Activated T-cell treated with anti-CD3 and anti-CD28 coated beads, Interleukin-2, amount 50 U/mL, for 72 hours (primary cell): Measurements from ENCODE around the gene G6PC2. TPM values are rescaled to one million over a fixed set of nuclear protein-coding genes. Genes with fewer than 3 reads are reported as not detected.

Source experiments
- ATAC-seq, 2 donors: fragments of 150-1000 bp; cut with Tn5 transposase; replicated peaks in 1 of 2; 2 replicates each; pipeline ENCODE4 v1.10.0; 2021; ENCODE audit warnings: moderate library complexity in 2 of 2, mild to moderate bottlenecking in 1 of 2
- DNase-seq, 2 donors: peaks; one replicate each; pipeline ENCODE4 v3.0.0; 2021 to 2022; ENCODE audit warnings: mixed read lengths in 1 of 2
- H3K27ac Mint-ChIP-seq: one replicate; pipeline ENCODE4 v1.8.0; 2022; ENCODE audit warnings: mild to moderate bottlenecking, moderate library complexity, mixed read lengths
- H3K27me3 Mint-ChIP-seq: one replicate; pipeline ENCODE4 v1.8.0; 2022; ENCODE audit warnings: low read depth, mixed read lengths
- H3K36me3 Mint-ChIP-seq, 2 donors: one replicate each; pipeline ENCODE4 v1.8.0; 2022; ENCODE audit warnings: mixed read lengths in 2 of 2, mild to moderate bottlenecking in 1 of 2; ENCODE audit not compliant: insufficient read depth in 2 of 2
- H3K4me1 Mint-ChIP-seq: one replicate; pipeline ENCODE4 v1.8.0; 2022; ENCODE audit warnings: low read depth, mixed read lengths
- H3K4me3 Mint-ChIP-seq, 2 donors: one replicate each; pipeline ENCODE4 v1.8.0; 2022; ENCODE audit warnings: mild to moderate bottlenecking in 2 of 2, mixed read lengths in 2 of 2, moderate library complexity in 2 of 2
- H3K9me3 Mint-ChIP-seq, 2 donors: one replicate each; pipeline ENCODE4 v1.8.0; 2022; ENCODE audit warnings: mixed read lengths in 2 of 2
- total RNA-seq, 2 donors: library from RNA; stranded (reverse); gene quantifications; one replicate each; pipeline ENCODE4 v1.2.3, GENCODE V29; 2022

G6PC2 gene
- total RNA-seq, 2 donors from 2014 or later = not detected

DNA sequence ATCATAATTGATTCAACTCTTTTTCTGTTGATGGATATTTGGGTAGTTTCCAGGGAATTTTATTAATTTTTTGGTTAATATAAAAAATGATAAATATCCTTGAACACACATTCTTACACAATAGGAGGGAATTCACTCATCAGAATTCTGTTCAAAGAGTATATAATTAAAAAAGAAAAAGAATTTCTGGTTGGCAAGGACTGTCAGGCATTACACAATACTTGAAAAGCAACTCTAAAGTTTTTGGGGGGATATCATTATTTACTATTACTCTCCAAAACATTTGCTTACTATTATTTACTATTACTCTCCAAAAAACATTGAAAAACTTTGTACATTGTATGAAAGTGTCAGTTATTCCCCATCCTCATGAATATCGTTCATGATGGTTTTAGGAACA lies 38.0 kb downstream of the G6PC2 start:
- Mint-ChIP-seq H3K4me1 (peaks cover 6% of the 10 kb centered on the region), H3K27ac (no peak overlapping the region), H3K36me3 (no peaks in the 10 kb centered on the region), H3K4me3 (no peak overlapping the region), H3K9me3 (no peaks in the 10 kb centered on the region), H3K27me3 (peaks cover 3% of the 10 kb centered on the region)
- DNase-seq (no peak), ATAC-seq (no peak)

DNA sequence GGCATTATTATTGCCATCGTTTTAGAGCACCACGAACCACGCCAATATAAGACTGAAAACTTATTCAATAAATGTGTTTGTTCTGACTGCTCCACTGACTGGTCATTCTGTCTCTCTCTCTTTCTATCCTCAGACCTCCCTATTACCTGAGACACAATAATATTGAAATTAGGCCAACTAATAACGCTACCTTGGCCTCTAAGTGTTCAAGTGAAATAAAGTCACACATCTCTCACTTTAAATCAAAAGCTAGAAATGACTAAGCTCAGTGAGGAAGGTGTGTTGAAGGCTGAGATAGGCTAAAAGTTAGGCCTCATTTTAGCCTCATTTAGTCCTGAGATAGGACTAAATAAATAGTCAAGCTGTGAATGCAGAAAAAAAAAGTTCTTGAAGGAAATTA lies 38.8 kb downstream of the G6PC2 start:
- peak; percentile 50 to 80 for ATAC-seq
- H3K27me3 Mint-ChIP-seq = peaks cover 11% of the 10 kb centered on the region
- no peaks in the 10 kb centered on the region for H3K36me3 Mint-ChIP-seq
- H3K4me3 Mint-ChIP-seq = no peak overlapping the region
- no peak for DNase-seq
- no peak overlapping the region for H3K27ac Mint-ChIP-seq
- H3K4me1 Mint-ChIP-seq = peaks cover 6% of the 10 kb centered on the region
- no peaks in the 10 kb centered on the region for H3K9me3 Mint-ChIP-seq

DNA sequence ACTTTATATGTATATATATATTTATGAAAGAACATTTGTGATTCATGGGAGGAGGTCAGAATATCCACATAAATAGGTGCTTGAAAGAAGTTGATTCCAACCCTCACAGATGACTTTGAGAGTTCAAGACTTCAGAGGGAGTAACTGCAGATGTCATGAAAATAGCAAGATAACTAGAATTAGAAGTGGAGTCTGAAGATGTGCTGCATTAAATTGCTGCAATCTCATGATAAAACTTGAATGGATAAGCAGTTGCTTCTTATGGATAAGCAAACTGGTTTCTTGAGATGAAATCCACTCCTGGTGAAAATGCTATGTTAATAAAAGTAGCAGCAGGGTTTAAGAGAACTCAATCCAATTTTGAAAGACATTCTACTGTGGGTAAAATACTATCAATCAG lies 40.2 kb downstream of the G6PC2 start:
- Mint-ChIP-seq H3K27me3 (peaks cover 17% of the 10 kb centered on the region), H3K9me3 (no peaks in the 10 kb centered on the region), H3K4me1 (peaks cover 6% of the 10 kb centered on the region), H3K27ac (no peak overlapping the region), H3K36me3 (no peaks in the 10 kb centered on the region), H3K4me3 (no peak overlapping the region)
- ATAC-seq = no peak
- no peak for DNase-seq

DNA sequence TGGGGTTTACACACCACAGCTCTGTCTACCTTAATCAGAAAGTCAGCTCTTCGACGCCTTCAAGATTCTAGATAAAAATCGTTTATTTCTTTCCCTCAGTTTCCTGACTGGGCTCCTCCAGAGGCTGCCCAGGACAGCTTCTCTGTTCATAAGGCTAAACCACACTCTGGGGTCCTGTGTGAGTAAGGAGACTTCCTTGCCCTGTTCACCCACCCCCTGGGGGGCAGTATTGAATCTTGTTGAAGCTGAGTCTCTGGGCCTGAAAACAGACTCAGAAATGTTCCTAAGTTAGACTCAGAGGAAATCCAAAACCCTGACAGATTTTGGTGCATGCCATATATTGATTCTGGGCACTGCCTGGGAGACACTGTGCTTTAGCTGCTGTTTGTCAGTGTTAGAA lies 43.0 kb downstream of the G6PC2 start:
- H3K4me3 Mint-ChIP-seq = no peak overlapping the region
- H3K27me3 Mint-ChIP-seq = peaks cover 17% of the 10 kb centered on the region
- H3K27ac Mint-ChIP-seq = no peak overlapping the region
- peaks cover 6% of the 10 kb centered on the region for H3K4me1 Mint-ChIP-seq
- no peaks in the 10 kb centered on the region for H3K36me3 Mint-ChIP-seq
- ATAC-seq = no peak
- DNase-seq = no peak
- H3K9me3 Mint-ChIP-seq = no peaks in the 10 kb centered on the region

DNA sequence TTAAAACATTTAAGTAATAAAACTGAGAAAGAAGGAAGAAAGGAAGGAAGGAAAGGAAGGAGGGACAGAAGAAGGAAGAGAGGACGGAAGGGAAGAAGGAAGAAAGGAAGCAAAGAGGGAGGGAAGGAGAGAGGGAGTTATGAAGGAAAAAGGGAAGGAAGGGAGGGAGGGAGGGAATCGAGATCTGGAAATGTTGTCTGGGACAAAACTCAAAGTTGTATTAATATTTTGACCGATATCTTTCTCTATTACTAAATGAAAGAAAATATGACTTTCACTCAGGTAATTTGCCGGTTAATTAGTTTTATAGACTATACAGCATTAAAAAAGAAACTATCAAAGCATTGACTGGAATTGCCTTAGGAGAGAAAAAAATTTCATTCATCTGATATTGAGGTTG lies 44.4 kb downstream of the G6PC2 start:
- no peak overlapping the region for H3K4me3 Mint-ChIP-seq
- peaks cover 17% of the 10 kb centered on the region for H3K27me3 Mint-ChIP-seq
- H3K4me1 Mint-ChIP-seq = no peaks in the 10 kb centered on the region
- H3K27ac Mint-ChIP-seq = peak overlapping the region; percentile 79
- DNase-seq (no peak), ATAC-seq (no peak)
- H3K36me3 Mint-ChIP-seq = no peaks in the 10 kb centered on the region
- H3K9me3 Mint-ChIP-seq = no peaks in the 10 kb centered on the region

DNA sequence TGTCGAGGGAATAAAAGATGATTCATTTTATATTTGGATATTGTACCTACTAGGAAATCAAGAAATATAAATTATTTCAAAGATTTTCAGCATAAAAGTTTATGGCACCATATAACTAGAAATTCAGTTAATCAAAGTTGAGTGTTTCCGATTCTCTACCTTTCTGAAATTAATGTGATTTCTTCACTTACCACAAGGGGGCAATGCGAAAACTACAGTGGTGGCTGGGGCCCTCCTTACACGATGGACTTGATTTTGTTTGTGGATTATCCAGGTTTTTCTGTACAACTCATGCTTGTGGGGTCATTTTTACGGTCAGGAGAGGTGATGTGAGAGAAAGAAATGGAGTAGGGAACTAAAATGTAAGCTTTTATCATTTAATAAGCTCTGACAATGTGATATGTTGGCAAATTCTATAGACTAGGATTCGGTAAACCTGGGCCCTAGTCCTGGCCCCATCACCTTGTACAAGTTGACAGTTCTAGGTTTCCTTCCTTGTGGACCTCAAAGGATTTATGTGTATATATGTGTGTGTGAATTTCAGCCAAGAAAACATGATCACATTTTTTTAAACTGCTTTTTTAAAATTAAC lies 47.6 kb downstream of the G6PC2 start:
- peaks cover 5 to 7% of the 10 kb centered on the region in 2 donors for H3K9me3 Mint-ChIP-seq
- peaks cover 17% of the 10 kb centered on the region for H3K27me3 Mint-ChIP-seq
- no peak overlapping the region for H3K4me3 Mint-ChIP-seq
- ATAC-seq (peak in 1 of 2 donors; percentile 45), DNase-seq (no peak)
- no peak overlapping the region for H3K27ac Mint-ChIP-seq
- H3K4me1 Mint-ChIP-seq = no peaks in the 10 kb centered on the region
- H3K36me3 Mint-ChIP-seq = peaks cover 3 to 5% of the 10 kb centered on the region in 2 donors

DNA sequence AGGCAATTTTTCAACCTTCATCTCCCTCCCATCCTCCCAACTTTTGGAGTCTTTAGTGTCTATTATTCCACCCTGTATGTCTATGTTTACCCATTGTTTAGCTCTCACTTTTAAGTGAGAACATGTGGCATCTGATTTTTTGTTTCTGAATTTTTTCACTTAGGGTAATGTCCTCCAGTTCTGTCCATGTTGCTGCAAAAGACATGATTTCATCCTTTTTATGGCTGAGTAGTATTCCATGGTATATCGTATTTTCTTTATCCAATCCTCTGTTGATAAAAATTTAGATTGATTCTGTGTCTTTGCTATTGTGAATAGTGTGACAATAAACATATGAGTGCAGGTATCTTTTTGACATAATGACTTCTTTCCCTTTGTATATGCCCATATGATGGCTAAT lies 48.2 kb downstream of the G6PC2 start:
- no peaks in the 10 kb centered on the region for H3K4me1 Mint-ChIP-seq
- ATAC-seq (no peak), DNase-seq (no peak)
- no peak overlapping the region for H3K4me3 Mint-ChIP-seq
- peaks cover 5 to 7% of the 10 kb centered on the region in 2 donors for H3K36me3 Mint-ChIP-seq
- H3K27me3 Mint-ChIP-seq = peaks cover 12% of the 10 kb centered on the region
- H3K9me3 Mint-ChIP-seq = peaks cover 5 to 7% of the 10 kb centered on the region in 2 donors
- H3K27ac Mint-ChIP-seq = no peak overlapping the region

DNA sequence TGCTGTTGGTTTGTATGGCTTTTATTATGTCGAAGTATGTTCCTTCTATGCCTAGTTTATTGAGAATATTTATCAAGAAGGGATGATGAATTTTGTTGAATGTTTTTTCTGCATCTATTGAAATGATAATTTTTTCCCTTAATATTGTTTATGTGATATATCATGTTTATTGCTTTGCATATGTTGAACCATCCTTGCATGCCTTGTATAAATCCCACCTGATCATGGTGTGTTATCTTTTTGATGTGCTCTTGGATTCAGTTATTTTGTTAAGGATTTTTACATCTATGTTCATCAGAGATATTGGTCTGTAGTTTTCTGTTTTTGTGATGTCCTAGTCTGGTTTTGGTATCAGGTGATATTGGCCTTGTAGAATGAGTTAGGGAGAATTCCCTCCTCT lies 50.8 kb downstream of the G6PC2 start:
- Mint-ChIP-seq H3K27me3 (peaks cover 19% of the 10 kb centered on the region), H3K9me3 (peaks cover 5 to 9% of the 10 kb centered on the region in 2 donors), H3K36me3 (peaks cover 5 to 9% of the 10 kb centered on the region in 2 donors), H3K4me3 (no peak overlapping the region), H3K27ac (no peak overlapping the region), H3K4me1 (peaks cover 6% of the 10 kb centered on the region)
- no peak for ATAC-seq
- DNase-seq = no peak

DNA sequence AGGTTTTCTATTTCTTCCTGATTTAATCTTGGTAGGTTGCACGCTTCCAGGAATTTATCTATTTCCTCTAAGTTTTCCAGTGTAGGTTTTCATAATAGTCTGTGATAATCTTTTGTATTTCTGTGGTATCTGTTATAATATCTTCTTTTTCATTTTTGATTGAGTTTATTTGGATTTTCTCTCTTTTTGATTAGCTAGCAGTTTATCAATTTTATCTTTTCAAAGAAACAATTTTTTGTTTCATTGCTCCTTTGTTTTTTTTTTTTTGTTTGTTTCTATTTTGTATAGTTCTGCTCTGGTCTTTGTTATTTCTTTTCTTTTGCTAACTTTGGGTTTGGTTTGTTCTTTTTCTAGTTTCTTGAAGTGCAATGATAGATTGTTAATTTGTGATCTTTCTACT lies 51.3 kb downstream of the G6PC2 start:
- DNase-seq = no peak
- Mint-ChIP-seq H3K27me3 (peaks cover 22% of the 10 kb centered on the region), H3K9me3 (peaks cover 5 to 9% of the 10 kb centered on the region in 2 donors), H3K4me3 (no peak overlapping the region), H3K36me3 (peaks cover 5 to 9% of the 10 kb centered on the region in 2 donors), H3K4me1 (peaks cover 6% of the 10 kb centered on the region), H3K27ac (no peak overlapping the region)
- no peak for ATAC-seq

DNA sequence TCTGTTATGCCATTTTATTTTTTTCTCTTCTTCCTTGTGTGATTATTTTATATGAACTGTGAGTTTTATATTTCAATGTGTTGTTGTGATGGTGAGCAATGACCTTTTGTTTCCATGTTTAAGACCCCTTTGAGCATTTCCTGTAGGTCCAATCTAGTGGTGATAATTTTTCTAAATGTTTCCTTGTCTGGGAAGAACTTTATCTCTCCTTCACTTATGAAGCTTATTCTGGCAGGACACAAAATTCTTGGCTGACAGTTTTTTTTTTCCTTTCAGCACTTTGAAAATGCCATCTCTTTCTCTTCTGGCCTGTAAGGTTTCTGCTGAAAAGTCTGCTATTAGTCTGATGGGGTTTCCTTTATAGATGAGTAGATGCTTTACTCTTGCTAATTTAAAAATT lies 53.2 kb downstream of the G6PC2 start:
- H3K4me3 Mint-ChIP-seq = no peak overlapping the region
- no peak for ATAC-seq
- DNase-seq = no peak
- peaks cover 5 to 9% of the 10 kb centered on the region in 2 donors for H3K9me3 Mint-ChIP-seq
- H3K27me3 Mint-ChIP-seq = peaks cover 30% of the 10 kb centered on the region
- peaks cover 5 to 9% of the 10 kb centered on the region in 2 donors for H3K36me3 Mint-ChIP-seq
- no peak overlapping the region for H3K27ac Mint-ChIP-seq
- peaks cover 6% of the 10 kb centered on the region for H3K4me1 Mint-ChIP-seq

DNA sequence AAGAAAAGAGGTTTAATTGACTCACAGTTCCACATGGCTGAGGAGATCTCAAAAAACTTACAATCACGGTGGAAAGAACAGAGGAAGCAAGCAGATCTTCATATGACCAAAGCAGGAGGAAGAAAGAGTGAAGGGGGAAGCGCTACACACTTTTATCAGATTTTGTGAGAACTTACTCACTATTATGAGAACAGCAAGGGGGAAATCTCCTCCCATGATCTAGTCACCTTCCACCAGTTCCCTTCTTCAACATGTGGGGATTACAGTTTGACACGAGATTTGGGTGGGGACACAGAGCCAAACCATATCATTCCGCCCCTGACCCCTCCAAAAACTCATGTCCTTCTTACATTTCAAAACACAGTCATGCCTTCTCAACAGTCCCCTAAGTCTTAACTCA lies 54.2 kb downstream of the G6PC2 start:
- H3K27ac Mint-ChIP-seq = no peak overlapping the region
- H3K27me3 Mint-ChIP-seq = peaks cover 30% of the 10 kb centered on the region
- peaks cover 6% of the 10 kb centered on the region for H3K4me1 Mint-ChIP-seq
- ATAC-seq (no peak), DNase-seq (no peak)
- H3K9me3 Mint-ChIP-seq = peaks cover 5 to 9% of the 10 kb centered on the region in 2 donors
- no peak overlapping the region for H3K4me3 Mint-ChIP-seq
- peaks cover 5 to 9% of the 10 kb centered on the region in 2 donors for H3K36me3 Mint-ChIP-seq

DNA sequence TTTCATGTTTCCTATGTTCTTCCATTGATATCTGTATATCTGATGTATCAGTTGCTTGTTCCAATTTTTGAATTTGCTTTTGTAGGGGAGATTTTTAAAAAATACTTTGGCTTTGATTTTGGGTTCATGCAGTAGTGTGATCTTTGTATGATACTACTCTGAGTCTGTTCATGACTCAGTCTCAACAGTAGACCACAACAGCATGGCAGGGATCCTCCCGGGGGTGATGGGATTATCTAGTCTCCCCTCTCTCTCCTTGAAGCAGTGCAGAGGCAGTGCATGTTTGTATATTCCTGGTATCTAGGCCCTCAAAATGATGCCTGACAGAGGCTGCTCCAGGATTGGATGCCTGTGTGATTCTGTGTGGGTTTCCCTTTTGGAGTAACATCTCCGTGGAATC lies 55.3 kb downstream of the G6PC2 start:
- Mint-ChIP-seq H3K9me3 (peaks cover 5 to 9% of the 10 kb centered on the region in 2 donors), H3K4me3 (no peak overlapping the region), H3K4me1 (peaks cover 7% of the 10 kb centered on the region), H3K27me3 (peaks cover 30% of the 10 kb centered on the region), H3K27ac (no peak overlapping the region), H3K36me3 (peaks cover 5 to 9% of the 10 kb centered on the region in 2 donors)
- ATAC-seq = no peak
- DNase-seq = no peak
